ENCODE results near the gene PLA2G10.
"Not testable (repeated sequence)": the region's sequence is repeated elsewhere in the genome, so short reads cannot be mapped to it uniquely, and the experiment has no call there.

Gene PLA2G10

GRCh38 chr16:14658063-14658462 lies 36.0 kb downstream of the PLA2G10 start:
- no peak for DNase-seq

DNA sequence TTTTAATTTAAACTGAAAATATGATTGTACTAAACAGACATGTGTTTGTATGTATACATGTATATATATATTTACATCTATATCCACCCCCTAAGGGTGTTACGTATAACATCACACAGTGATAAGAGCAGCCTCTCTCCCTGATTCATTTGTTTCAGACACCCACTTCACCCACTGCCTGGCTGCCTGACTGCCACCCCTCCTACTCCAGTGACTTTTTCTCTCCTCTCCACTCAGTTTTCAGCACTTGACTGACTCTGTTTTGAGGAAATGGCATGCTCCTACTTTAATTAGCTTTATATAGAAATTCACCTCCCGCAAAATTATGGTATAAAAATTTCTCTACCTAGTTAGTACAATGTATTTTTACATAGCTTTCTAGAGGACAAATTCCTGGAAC lies 41.4 kb downstream of the PLA2G10 start:
- DNase-seq, result no peak

- DNase-seq, result no peak
These were observed 43.5 kb downstream of the PLA2G10 start for GRCh38 chr16:14650629-14651028.

DNA sequence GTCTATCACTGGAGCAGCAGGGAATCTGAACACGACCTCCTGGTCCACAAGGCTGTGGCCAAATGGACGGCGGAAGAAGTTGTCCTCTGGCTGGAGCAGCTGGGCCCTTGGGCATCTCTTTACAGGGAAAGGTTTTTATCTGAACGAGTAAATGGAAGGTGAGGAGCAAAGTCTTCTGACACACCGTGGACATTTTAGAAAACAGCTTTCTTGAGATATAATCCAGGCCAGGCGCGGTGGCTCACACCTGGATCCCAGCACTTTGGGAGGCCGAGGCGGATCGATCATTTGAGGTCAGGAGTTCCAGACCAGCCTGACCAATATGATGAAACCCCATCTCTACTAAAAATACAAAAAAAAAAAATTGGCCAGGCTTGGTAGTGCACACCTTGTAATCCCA lies 44.3 kb downstream of the PLA2G10 start:
- no peak for DNase-seq

- DNase-seq, result no peak
These were observed 52.2 kb downstream of the PLA2G10 start for GRCh38 chr16:14641926-14642325.

GRCh38 chr16:14641206-14641605 lies 52.9 kb downstream of the PLA2G10 start:
- no peak for DNase-seq

DNA sequence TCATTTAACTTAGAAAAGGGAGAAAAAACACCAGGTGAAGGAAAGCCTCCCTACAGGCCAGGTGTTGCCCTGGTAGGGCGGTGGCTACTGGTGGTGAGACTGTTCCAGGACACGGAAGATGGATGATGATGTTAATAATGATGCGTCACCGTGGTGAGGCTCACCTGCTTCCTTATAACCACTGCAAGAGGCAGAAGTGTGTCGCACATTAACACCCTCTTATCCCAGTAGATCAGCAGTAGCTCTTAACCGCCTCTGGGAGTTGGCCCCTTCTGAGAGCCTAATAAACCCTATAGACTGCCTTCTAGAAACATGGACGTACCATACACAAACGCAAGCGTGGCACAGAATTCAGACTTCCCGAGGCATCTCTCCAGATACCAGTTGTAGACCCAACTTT lies 53.6 kb downstream of the PLA2G10 start:
- no peak for DNase-seq

GRCh38 chr16:14636951-14637240 lies 57.2 kb downstream of the PLA2G10 start:
- not testable (repeated sequence) for DNase-seq

DNA sequence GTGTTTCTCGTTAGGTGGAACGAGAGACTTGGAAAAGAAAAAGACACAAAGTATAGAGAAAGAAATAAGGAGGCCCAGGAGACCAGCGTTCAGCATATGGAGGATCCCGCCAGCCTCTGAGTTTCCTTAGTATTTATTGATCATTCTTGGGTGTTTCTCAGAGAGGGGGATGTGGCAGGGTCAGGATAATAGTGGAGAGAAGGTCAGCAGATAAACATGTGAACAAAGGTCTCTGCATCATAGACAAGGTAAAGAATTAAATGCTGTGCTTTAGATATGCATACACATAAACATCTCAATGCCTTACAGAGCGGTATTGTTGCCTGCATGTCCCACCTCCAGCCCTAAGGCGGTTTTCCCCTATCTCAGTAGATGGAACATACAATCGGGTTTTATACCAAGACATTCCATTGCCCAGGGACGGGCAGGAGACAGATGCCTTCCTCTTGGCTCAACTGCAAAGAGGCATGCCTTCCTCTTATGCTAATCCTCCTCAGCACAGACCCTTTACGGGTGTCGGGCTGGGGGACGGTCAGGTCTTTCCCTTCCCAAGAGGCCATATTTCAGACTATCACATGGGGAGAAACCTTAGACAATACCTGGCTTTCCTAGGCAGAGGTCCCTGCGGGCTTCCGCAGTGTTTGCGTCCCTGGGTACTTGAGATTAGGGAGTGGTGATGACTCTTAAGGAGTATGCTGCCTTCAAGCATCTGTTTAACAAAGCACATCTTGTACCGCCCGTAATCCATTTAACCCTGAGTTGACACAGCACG lies 57.7 kb downstream of the PLA2G10 start:
- not testable (repeated sequence) for DNase-seq

GRCh38 chr16:14635395-14636165 lies 58.5 kb downstream of the PLA2G10 start:
- no peak for DNase-seq

DNA sequence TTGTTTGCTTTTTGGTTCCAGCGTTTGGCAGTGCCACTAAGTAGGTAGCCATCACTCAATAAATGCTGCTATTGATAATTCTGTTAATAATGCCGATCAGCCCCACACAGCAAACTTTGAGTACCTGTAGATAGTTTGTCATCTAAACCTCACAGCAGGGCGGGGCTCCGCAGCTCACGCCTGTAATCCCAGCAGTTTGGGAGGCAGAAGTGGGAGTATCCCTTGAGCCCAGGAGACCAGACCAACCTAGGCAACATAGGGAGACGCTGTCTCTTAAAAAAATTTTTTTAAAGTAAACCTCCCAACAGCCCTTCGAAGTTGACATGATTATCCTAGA lies 59.8 kb downstream of the PLA2G10 start:
- no peak for DNase-seq

DNA sequence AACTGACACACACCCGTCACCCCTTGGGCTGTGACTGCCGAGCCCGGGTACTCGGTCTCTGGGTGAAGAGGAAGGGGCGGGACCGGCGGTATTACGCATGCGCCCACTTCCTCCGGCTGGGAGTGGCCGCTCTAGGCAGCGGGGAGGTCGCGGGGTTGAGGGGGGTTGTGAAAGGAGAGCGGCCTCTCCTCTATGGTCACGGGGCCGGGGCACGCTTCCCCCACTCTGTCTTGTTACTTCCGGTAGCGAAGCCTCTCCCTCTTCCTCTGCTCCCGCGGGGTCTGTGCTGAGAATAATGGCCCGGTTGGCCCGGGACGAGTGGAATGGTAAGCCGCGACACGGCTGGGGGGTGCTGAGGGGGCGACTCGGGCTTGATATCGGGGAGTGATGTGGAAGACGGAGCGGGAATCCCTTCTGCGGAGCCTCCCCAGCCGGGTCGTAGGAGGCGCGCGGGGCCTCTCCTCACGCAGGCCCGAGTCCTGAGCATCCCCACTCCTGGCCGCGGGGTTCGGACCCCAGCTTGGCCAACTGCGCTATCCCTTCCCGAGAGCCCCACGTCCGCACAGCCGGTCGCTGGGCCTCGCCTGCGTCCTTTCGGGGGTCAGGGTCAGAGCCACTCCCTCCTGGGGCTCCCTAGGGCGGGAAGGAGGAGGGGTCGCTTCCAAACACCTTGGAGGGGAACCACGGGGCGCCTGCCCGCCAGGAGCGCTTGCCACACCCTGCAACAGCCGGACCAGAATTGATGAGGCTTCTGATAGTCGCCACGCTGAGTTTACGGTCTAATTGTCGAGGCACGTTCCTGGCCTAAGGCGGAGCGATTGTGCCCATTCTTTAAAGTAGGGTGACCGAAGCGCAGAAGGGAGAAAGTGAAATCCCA lies 61.2 kb downstream of the PLA2G10 start, which contains the start of gene BFAR:
Gene BFAR, plus strand, starts transcription at position 259 of the 877 bp plus-strand sequence. CDS start 11,396 bp downstream, outside the sequence.
- DNase-seq, result peak; percentile 99

GRCh38 chr16:14630620-14631330 lies 63.3 kb downstream of the PLA2G10 start:
- DNase-seq, result not testable (repeated sequence)

GRCh38 chr16:14629919-14630619 lies 64.0 kb downstream of the PLA2G10 start, which contains the start of gene PARN:
TSS of gene PARN (minus strand) at chr16:14630260. CDS start at chr16:14630125, 135 bp downstream.
- DNase-seq, result peak; percentile 98

- DNase-seq, result peak; percentile 17
These were observed 64.5 kb downstream of the PLA2G10 start for GRCh38 chr16:14629612-14629918.

GRCh38 chr16:14628806-14629611 lies 65.1 kb downstream of the PLA2G10 start:
- no peak for DNase-seq

GRCh38 chr16:14627078-14627477 lies 67.0 kb downstream of the PLA2G10 start:
- DNase-seq, result no peak

Measured in CD4-positive, alpha-beta T cell treated with Interleukin-17A for 1 hour (primary cell).